GM12892 (cell line): ENCODE results near the gene GPRASP1.
"Not testable (repeated sequence)": the region's sequence is repeated elsewhere in the genome, so short reads cannot be mapped to it uniquely, and the experiment has no call there.

Source experiments
- POLR2A ChIP-seq: IDR thresholded peaks from 2 replicates; pipeline ENCODE4 v1.6.1; 2011; ENCODE audit warnings: low read depth, low read length, control low read depth
- POLR2AphosphoS5 ChIP-seq: IDR thresholded peaks from 2 replicates; pipeline ENCODE4 v1.6.1; 2011; ENCODE audit warnings: low read depth, low read length, control low read depth

DNA sequence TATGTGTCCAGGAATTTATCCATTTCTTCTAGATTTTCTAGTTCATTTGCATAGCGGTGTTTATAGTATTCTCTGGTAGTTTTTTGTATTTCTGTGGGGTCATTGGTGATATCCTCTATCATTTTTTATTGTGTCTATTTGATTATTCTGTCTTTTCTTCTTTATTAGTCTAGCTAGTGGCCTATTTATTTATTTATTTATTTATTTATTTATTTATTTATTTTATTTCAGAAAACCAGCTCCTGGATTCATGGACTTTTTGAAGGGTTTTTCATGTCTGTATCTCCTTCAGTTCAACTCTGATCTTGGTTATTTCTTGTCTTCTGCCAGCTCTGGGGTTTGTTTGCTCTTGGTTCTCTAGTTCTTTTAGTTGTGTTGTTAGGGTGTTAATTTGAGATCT, 26.2 kb downstream of the GPRASP1 start:
- not testable (repeated sequence) for TF ChIP-seq POLR2AphosphoS5, POLR2A
